Fibroblast of lung (primary cell): ENCODE data around the gene TCF4. TPM values are rescaled to one million over a fixed set of nuclear protein-coding genes. Genes with fewer than 3 reads are reported as not detected.

Experiments used
- DNase-seq, 2 donors: peaks; one replicate each; pipeline versions ENCODE4 v3.0.0 to v3.0.0-alpha.2; 2010; ENCODE audit warnings: low read depth in 2 of 2
- H2AFZ ChIP-seq: 2 replicates; pipeline ENCODE4 v1.5.1; 2012; ENCODE audit warnings: low read length, control low read depth, inconsistent platforms
- H3K27ac ChIP-seq: 2 replicates; pipeline ENCODE4 v1.5.1; 2011; ENCODE audit warnings: low read length, control low read depth; ENCODE audit not compliant: insufficient read depth
- H3K27me3 ChIP-seq: 2 replicates; pipeline ENCODE4 v1.5.1; 2011; ENCODE audit warnings: mild to moderate bottlenecking, low read length; ENCODE audit not compliant: control insufficient read depth, insufficient read depth
- H3K36me3 ChIP-seq: 2 replicates; pipeline ENCODE4 v1.5.1; 2011; ENCODE audit warnings: low read length; ENCODE audit not compliant: control insufficient read depth, insufficient read depth
- H3K4me1 ChIP-seq: 2 replicates; pipeline ENCODE4 v1.5.1; 2011; ENCODE audit warnings: low read length; ENCODE audit not compliant: control insufficient read depth, insufficient read depth; ENCODE audit errors: extremely low read depth
- H3K4me2 ChIP-seq: 2 replicates; pipeline ENCODE4 v1.5.1; 2011; ENCODE audit warnings: low read length, control low read depth; ENCODE audit not compliant: insufficient read depth; ENCODE audit errors: extremely low read depth
- H3K4me3 ChIP-seq, 4 experiments: fragments of 200-600 bp in 1 of 4; sonication (generic) in 1 of 4; replicated peaks in 1 of 4; 2 replicates each; pipeline ENCODE4 v1.5.1; 2011 to 2016; ENCODE audit warnings: low read length in 4 of 4, low read depth in 3 of 4, mild to moderate bottlenecking in 3 of 4, control low read depth in 2 of 4, inconsistent platforms in 1 of 4, mixed read lengths in 1 of 4; ENCODE audit not compliant: insufficient read depth in 1 of 4; ENCODE audit errors: control extremely low read depth in 1 of 4
- H3K79me2 ChIP-seq: 2 replicates; pipeline ENCODE4 v1.5.1; 2012; ENCODE audit warnings: mild to moderate bottlenecking, low read length, inconsistent platforms; ENCODE audit not compliant: control insufficient read depth, insufficient read depth
- H3K9ac ChIP-seq: 2 replicates; pipeline ENCODE4 v1.5.1; 2011; ENCODE audit warnings: mild to moderate bottlenecking, low read length, control low read depth; ENCODE audit not compliant: insufficient read depth
- H3K9me3 ChIP-seq: 2 replicates; pipeline ENCODE4 v1.5.1; 2012; ENCODE audit warnings: low read depth, low read length; ENCODE audit not compliant: control insufficient read depth, insufficient read depth
- H4K20me1 ChIP-seq: 2 replicates; pipeline ENCODE4 v1.5.1; 2011; ENCODE audit warnings: low read length; ENCODE audit not compliant: control insufficient read depth, insufficient read depth; ENCODE audit errors: extremely low read depth
- CTCF ChIP-seq, 2 donors: IDR thresholded peaks in 1 of 2; conservative IDR thresholded peaks in 1 of 2; 1 replicate in 1 of 2; 2 replicates in 1 of 2; pipeline ENCODE4 v1.5.1; 2011 to 2012; ENCODE audit warnings: low read length in 2 of 2, control low read depth in 1 of 2, inconsistent platforms in 1 of 2, low read depth in 1 of 2, mild to moderate bottlenecking in 1 of 2
- EZH2 ChIP-seq: IDR thresholded peaks from 2 replicates; pipeline ENCODE4 v1.5.1; 2012; ENCODE audit warnings: low read length, control low read depth, mild to moderate bottlenecking; ENCODE audit errors: missing control alignments
- polyA plus RNA-seq, 2 donors: library from polyadenylated mRNA; depleted of rRNA in 1 of 2; stranded (reverse) in 1 of 2; unstranded in 1 of 2; fragments of >200 nt; gene quantifications; 2 replicates each; pipeline ENCODE4 v1.2.1, GENCODE V29; 2011 to 2012; ENCODE audit warnings: missing spikeins in 1 of 2
- total RNA-seq: library from RNA; depleted of rRNA; stranded (reverse); fragments of >200 nt; gene quantifications from 2 replicates; pipeline ENCODE4 v1.2.1, GENCODE V29; 2014

TCF4 gene
- total and polyA plus RNA-seq, 2 donors (not counting 1 experiment from before 2014, with no cell fraction given), result 48.9 to 57.6 TPM

DNA sequence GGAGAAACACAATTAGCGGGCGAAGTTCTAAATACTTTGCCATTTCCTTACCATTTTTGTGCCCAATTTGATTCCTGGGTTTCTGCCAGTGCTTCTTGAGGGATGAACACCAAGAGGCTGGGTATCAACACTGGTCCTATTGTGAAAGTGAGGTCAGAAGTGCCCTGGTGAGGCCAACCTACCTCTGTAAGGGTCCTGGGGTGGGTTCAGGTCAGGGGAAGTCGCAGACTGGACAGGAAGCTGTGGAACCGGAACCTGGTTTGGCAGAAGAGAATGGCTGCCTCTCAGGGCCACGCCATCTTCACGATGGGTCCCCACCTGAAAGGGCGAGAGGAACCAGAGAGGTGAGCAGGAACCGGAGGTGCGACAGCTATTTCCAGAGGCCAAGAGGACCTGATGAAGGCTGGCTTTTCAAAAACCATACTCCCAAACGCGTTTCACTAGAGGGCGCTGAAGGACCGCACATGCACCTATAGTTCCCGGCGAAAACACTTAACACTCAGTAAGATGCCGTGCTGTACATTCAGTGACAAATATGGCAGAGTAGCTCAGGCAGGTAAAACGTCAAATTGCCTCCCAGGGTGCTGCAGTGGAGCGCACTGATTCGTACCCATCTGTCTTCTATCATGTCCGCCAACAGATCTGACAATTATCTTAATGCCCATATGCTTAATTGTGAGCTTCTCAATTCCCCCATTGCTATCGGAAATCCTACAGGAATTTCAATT is 353.5 kb downstream of the TCF4 start:
- Histone ChIP-seq H3K4me3 (peak overlapping the region in 1 of 4 experiments; percentile 25), H3K4me1 (no peaks in the 10 kb centered on the region), H3K9ac (no peak overlapping the region), H3K27me3 (no peaks in the 10 kb centered on the region), H3K36me3 (peaks cover 6% of the 10 kb centered on the region), H3K9me3 (no peaks in the 10 kb centered on the region), H4K20me1 (no peaks in the 10 kb centered on the region), H3K79me2 (no peaks in the 10 kb centered on the region), H2AFZ (no peak overlapping the region), H3K27ac (no peak overlapping the region), H3K4me2 (no peak overlapping the region)
- DNase-seq, result peak; percentile 71 to 85
- TF ChIP-seq CTCF (conservative IDR thresholded peaks at IDR 0.05 in 1 of 2, IDR thresholded peaks at IDR 0.05 in 1 of 2; ENCODE audit: low read depth in 1 of 2, low read length in 2 of 2), result peak; percentile 86 to 88
- no peak for TF ChIP-seq EZH2

DNA sequence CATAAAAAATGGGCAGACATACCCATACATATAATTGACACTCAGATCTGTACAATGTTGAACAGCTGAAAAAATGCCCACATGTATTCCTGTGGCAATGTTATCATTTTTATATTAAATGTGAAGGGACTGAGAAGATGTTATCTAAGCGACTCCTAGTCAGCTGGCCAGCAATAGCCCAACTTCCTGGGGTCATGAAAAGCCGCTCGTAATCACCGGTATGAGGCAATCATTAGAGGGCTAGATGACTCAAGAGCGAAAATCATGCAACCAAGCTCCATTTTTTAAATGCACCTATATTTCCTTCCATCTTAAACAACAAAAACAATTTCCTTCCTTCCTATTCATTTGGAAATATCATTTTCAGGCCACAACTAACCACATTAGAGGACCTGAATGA is 354.1 kb downstream of the TCF4 start:
- TF ChIP-seq EZH2, result no peak
- TF ChIP-seq CTCF (conservative IDR thresholded peaks at IDR 0.05 in 1 of 2, IDR thresholded peaks at IDR 0.05 in 1 of 2; ENCODE audit: low read depth in 1 of 2, low read length in 2 of 2), result no peak
- H3K4me3 ChIP-seq, result no peak overlapping the region

DNA sequence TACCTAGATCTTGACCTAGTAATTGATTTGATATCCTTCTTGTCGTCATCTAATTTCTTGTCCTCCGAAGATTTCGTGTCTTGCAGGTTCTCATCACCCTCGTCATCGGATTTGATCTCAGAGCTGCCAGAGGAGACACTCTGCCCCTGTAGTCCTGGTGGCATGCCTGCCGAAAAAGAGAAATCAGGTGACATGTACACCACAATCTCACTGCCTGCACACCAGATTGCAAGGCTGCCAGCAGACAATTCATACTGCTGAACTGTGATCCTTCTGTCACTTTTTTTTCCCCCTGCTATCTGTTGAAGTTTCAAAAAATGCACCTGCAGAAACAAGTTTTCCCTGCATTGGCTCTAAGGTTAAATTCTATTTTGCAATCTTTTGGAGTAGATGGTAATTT is 355.5 kb downstream of the TCF4 start:
- Histone ChIP-seq H3K27ac (no peak overlapping the region), H3K36me3 (peaks cover 10% of the 10 kb centered on the region), H3K4me1 (peaks cover 6% of the 10 kb centered on the region), H3K79me2 (no peaks in the 10 kb centered on the region), H2AFZ (no peak overlapping the region), H3K9ac (no peak overlapping the region), H3K4me2 (no peak overlapping the region), H3K4me3 (no peak overlapping the region), H3K27me3 (no peaks in the 10 kb centered on the region), H4K20me1 (no peaks in the 10 kb centered on the region), H3K9me3 (no peaks in the 10 kb centered on the region)
- no peak for DNase-seq
- TF ChIP-seq EZH2 (no peak), CTCF (conservative IDR thresholded peaks at IDR 0.05 in 1 of 2, IDR thresholded peaks at IDR 0.05 in 1 of 2; ENCODE audit: low read depth in 1 of 2, low read length in 2 of 2) (no peak)

More for the DNA sequence above, 354.1 kb downstream of the TCF4 start:
- Histone ChIP-seq H3K27ac (no peak overlapping the region), H3K79me2 (no peaks in the 10 kb centered on the region), H2AFZ (no peak overlapping the region), H3K4me2 (no peak overlapping the region), H3K27me3 (no peaks in the 10 kb centered on the region), H3K9ac (no peak overlapping the region), H3K4me1 (peaks cover 2% of the 10 kb centered on the region), H3K9me3 (no peaks in the 10 kb centered on the region), H3K36me3 (peaks cover 6% of the 10 kb centered on the region), H4K20me1 (no peaks in the 10 kb centered on the region)
- DNase-seq, result peak in 1 of 2 donors; percentile 72
